ENCODE data around the gene ARHGAP6.
"Not testable (repeated sequence)": the region's sequence is repeated elsewhere in the genome, so short reads cannot be mapped to it uniquely, and the experiment has no call there.

DNA sequence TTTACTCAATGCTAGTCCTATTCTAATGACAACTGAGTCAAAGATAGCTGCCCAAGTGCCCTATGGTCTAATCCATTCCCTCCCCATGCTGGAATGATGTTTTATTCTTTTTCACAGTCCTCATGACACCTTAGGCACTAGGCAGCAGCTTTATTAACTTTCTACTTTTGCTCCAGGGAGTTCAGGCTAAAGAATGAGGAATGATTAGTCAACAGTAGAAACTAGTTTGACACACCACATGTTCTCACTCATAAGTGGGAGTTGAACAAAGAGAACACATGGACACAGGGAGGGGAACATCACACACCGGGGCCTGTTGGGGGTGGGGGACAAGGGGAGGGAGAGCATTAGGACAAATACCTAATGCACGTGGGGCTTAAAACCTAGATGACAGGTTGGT lies 309.8 kb downstream of the ARHGAP6 start:
- TF ChIP-seq EZH2 (IDR thresholded peaks at IDR 0.05; ENCODE audit: insufficient read depth, poor library complexity, severe bottlenecking); EZH2phosphoT487 (IDR thresholded peaks at IDR 0.05; ENCODE audit: insufficient read depth, low read depth): not testable (repeated sequence)

Data from GM23248 (cell line).